HG02973 (cell line): ENCODE data around the gene ENTPD6.
A peak's percentile ranks its signal among the peaks of the same experiment; 100 is the strongest.
"Not testable (repeated sequence)": the region's sequence is repeated elsewhere in the genome, so short reads cannot be mapped to it uniquely, and the experiment has no call there.

Experiments
- ATAC-seq: cut with Tn5 transposase; IDR thresholded peaks from one replicate; pipeline ENCODE4 v1.9.1; 2021; ENCODE audit warnings: moderate library complexity; ENCODE audit not compliant: unreplicated experiment

ENTPD6 gene

GRCh38 chr20:25195014-25195961 lies at the start of gene ENTPD6:
Gene ENTPD6, plus strand, starts transcription at chr20:25195712. Its CDS starts 10,825 bp downstream, at chr20:25206537.
- ATAC-seq = peak; percentile 66

- ATAC-seq = no peak
Measured at GRCh38 chr20:25146976-25147375, 48.5 kb upstream of the ENTPD6 start.

GRCh38 chr20:25147716-25148115 lies 47.8 kb upstream of the ENTPD6 start:
- ATAC-seq = no peak

- ATAC-seq = no peak
Measured at GRCh38 chr20:25148181-25148981, 47.1 kb upstream of the ENTPD6 start.

GRCh38 chr20:25148982-25149846 lies 46.3 kb upstream of the ENTPD6 start:
- no peak for ATAC-seq

- no peak for ATAC-seq
Measured at GRCh38 chr20:25150016-25150415, 45.5 kb upstream of the ENTPD6 start.

GRCh38 chr20:25158043-25158442 lies 37.5 kb upstream of the ENTPD6 start:
- ATAC-seq = no peak

GRCh38 chr20:25160467-25160866 lies 35.0 kb upstream of the ENTPD6 start:
- peak; percentile 76 for ATAC-seq

GRCh38 chr20:25160897-25161296 lies 34.6 kb upstream of the ENTPD6 start:
- no peak for ATAC-seq

GRCh38 chr20:25165128-25165527 lies 30.4 kb upstream of the ENTPD6 start:
- no peak for ATAC-seq

GRCh38 chr20:25166105-25166782 lies 29.3 kb upstream of the ENTPD6 start:
- not testable (repeated sequence) for ATAC-seq

GRCh38 chr20:25173321-25173720 lies 22.2 kb upstream of the ENTPD6 start:
- no peak for ATAC-seq

- no peak for ATAC-seq
Measured at GRCh38 chr20:25173886-25174308, 21.6 kb upstream of the ENTPD6 start.

GRCh38 chr20:25176184-25176583 lies 19.3 kb upstream of the ENTPD6 start:
- no peak for ATAC-seq

- no peak for ATAC-seq
Measured at GRCh38 chr20:25177890-25178321, 17.6 kb upstream of the ENTPD6 start.

- no peak for ATAC-seq
Measured at GRCh38 chr20:25178563-25179438, 16.7 kb upstream of the ENTPD6 start.

- ATAC-seq = no peak
Measured at GRCh38 chr20:25179439-25180089, 15.9 kb upstream of the ENTPD6 start.

GRCh38 chr20:25184391-25184790 lies 11.1 kb upstream of the ENTPD6 start:
- ATAC-seq = not testable (repeated sequence)

- no peak for ATAC-seq
Measured at GRCh38 chr20:25187220-25187619, 8.3 kb upstream of the ENTPD6 start.
